ENCODE measurements around the gene ETF1.

The ETF1 gene

DNA sequence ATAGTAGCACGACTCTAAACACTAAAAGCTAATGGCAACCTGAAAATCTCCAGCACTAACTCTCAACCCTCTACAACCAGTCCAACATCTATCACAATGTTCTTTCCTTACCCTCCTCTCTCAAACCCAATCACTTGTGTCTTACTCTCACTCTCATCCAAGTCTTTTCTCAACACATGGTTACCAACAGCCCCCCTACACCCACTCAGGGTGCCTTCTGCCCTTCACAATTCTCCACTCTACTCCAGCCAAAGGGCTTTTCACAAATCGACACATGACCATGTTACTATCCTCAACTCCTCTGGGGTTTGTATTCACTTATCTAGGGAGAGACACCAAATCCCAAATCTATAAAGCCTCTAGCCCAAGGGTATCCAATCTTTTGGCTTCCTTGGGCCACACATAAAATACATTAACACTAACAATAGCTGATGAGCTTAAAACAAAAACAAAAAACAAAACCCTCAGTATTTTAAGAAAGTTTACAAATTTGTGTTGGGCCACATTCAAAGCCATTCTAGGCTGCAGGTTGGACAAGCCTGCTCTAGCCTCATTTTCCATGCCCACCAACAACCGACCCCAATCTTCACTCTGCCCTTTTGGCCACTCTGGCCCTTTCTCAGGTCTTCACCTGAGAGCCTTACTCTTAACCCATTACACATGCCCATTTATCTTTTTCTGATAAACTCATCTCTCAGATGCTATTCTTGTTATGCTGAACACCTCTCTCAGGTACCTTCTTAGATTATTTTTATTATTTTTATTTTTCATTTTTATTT, 20.5 kb upstream of the ETF1 start:
- no peak for DNase-seq (ENCODE audit: low read depth in 2 of 2)

DNA sequence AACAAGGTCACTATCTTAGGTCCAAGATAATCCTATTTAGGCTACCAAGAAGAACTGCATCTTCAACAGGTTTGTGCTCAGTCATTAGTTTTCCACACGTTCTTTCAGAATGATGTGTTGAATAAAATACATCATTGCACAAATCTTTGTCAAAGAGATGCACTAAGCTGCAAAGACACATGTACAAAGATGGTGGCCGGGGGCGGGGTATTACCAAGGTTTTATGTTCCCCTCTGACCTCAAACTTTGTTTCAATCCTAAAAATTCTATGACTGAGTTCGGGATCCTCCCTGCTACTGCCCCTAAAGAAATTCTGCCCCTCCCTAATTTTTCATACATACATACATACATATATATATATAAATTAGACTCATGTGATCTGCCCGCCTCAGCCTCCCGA, 17.9 kb upstream of the ETF1 start:
- no peak for DNase-seq (ENCODE audit: low read depth in 2 of 2)

GRCh38 chr5:138559937-138560336, 16.9 kb upstream of the ETF1 start:
- no peak for DNase-seq (ENCODE audit: low read depth in 2 of 2)

DNA sequence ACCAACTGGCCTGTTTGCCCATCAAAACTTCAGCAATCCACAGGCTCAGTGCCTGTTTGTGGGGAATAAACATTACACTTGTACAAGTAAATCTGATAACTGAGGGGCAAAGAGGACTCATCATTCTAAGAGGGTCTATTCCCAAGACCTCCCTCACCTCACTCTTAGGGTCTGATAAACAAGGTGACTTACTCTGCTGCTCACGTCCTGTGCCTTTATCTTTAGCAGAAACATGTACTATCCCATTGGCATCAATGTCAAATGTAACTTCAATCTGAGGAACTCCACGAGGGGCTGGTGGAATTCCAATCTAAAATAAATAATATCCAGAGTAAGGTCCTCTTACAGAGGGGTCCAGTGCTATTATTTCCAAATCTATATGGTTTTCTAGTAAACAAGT, 14.6 kb upstream of the ETF1 start:
- no peak for DNase-seq (ENCODE audit: low read depth in 2 of 2)

GRCh38 chr5:138554143-138554542, 11.1 kb upstream of the ETF1 start:
- DNase-seq (ENCODE audit: low read depth in 2 of 2): no peak

DNA sequence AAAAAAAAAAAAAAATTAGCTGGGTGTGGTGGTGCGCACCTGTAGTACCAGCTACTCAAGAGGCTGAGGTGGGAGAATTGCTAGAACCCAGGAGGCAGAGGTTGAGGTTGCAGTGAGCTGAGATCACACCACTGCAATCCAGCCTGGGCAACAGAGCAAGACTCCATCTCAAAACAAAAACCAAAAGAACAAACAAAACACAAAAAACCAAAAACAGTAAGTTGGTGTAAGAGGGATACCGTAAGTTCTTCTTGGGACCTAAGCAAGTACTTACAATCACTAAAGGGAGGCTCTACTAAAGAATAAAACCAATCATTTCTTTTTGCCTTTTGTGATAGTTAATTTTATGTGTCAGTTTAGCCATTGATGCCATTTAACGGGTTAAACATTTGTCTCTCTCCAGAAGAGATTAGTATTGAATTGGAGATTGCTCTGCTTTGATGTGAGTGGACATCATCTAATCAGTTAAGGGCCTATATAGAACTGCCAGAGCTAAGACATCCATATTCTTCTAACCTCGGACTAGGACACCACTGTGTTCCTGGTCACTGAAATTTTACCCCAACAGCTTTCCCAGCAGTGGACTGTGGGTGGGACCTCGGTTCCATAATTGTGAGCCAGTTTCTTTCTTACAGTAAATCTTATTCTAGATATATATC, 10.5 kb upstream of the ETF1 start:
- DNase-seq (ENCODE audit: low read depth in 2 of 2): no peak

GRCh38 chr5:138552657-138553056, 9.6 kb upstream of the ETF1 start:
- DNase-seq (ENCODE audit: low read depth in 2 of 2): no peak

GRCh38 chr5:138549414-138549813, 6.4 kb upstream of the ETF1 start:
- DNase-seq (ENCODE audit: low read depth in 2 of 2): no peak

DNA sequence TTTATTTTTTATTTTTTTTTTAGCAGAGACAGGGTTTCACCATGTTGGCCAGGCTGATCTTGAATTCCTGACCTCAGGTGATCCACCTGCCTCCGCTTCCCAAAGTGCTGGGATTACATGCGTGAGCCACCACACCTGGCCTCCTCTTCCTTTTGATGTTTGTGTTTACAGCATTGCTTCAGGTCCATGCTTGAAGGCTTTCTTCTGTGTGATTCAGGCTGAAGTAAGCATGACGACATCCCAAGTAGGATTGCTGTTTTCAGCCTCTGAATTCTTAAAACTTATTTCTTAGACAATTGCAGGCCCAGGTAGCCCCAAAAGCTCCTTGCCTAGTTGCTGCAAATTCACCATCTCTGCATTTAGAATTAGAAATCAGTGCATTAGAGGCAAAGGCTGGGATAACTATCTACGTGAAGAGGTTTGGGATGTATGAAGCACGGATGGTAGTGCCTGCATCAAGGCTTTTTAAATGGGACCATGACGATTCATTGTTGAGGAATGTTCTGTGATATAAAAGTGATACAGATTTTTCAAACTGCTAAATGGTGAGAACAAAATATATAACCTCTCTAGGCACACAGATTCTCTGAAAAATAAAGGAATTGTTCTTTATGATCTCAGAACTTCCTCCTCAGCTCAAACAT, 3.0 kb upstream of the ETF1 start:
- DNase-seq (ENCODE audit: low read depth in 2 of 2): no peak

- DNase-seq (ENCODE audit: low read depth in 2 of 2): no peak
These were observed 1.4 kb upstream of the ETF1 start for GRCh38 chr5:138544181-138545134.

- no peak for DNase-seq (ENCODE audit: low read depth in 2 of 2)
These were observed 681 bp upstream of the ETF1 start for GRCh38 chr5:138543730-138544104.

DNA sequence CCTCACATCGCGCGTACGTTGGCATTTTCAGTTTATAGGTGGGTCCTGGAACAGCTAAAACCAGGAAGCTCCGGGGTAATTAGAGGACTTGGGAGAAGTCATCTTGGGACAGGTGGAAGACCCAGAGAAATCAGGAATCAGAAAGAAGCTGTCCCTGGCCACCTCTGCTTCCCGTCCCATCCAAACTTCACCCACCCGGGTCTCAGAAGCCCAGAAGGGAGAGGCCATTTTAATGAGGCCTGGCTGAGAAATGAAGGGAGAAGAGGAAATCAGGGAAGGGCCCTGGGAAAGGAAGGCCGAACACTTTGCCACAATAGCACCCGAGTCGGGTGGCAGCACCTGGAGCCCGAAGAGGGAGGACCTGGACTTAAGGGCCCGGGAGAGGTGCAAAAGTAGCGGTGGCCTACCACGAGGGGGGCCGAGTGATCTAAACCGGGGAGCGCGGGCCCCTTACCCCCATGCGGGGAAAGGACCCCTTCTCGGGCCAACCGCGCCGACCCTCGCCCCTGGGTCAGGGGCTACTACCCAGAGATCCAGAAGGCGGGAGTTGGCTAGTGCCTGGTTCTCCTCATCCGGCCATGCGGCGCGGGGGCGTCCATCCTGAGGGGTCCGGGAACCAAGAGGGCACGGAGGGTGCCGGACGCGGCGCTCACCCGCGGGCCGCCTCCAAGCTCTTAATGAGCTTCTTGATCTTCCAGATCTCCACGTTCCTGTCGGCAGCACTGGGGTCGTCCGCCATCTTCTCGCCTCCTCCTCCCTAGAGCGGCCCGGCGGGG, 668 bp downstream of the ETF1 start:
- no peak for DNase-seq (ENCODE audit: low read depth in 2 of 2)

GRCh38 chr5:138541511-138542179, 1.4 kb downstream of the ETF1 start:
- no peak for DNase-seq (ENCODE audit: low read depth in 2 of 2)

DNA sequence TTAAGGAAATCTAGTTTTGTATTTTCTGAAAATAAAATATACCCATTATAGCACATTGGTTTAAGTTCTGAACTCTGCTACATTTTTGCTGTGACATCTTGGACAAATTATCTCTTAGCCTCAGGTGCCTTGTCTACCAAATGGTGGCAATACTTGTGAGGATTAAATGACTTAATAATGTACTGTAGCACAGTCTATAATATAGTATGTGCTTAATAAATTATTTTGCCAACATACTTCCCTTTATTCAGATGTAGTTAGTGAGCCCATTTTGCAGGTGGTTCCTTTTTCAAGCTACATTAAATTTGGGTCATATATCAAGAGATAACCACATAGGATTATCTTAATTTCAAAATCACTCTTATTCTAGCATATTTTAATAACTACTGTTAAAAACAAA, 3.2 kb downstream of the ETF1 start:
- no peak for DNase-seq (ENCODE audit: low read depth in 2 of 2)

GRCh38 chr5:138538943-138539627, 4.0 kb downstream of the ETF1 start:
- DNase-seq (ENCODE audit: low read depth in 2 of 2): no peak

- DNase-seq (ENCODE audit: low read depth in 2 of 2): no peak
These were observed 6.2 kb downstream of the ETF1 start for GRCh38 chr5:138536665-138537315.

DNA sequence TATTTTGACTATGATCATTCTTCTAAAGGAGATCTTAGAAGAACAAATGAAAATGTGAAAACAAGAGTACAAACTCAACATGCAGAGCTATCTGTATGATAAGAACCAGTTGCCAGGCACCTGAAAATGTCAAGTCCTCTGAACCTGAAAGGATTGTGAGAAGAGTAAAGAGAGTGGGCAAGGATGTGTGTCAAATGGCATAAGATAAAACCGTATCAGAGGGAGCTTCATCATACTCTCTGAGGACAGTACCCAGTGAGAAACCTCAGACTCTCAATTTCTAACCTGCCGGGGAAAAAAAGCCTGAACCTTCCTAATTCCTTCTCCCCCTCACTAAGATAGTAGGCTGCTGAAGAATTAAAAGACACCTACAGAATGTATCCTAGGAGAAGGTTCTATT, 6.8 kb downstream of the ETF1 start:
- DNase-seq (ENCODE audit: low read depth in 2 of 2): no peak

DNA sequence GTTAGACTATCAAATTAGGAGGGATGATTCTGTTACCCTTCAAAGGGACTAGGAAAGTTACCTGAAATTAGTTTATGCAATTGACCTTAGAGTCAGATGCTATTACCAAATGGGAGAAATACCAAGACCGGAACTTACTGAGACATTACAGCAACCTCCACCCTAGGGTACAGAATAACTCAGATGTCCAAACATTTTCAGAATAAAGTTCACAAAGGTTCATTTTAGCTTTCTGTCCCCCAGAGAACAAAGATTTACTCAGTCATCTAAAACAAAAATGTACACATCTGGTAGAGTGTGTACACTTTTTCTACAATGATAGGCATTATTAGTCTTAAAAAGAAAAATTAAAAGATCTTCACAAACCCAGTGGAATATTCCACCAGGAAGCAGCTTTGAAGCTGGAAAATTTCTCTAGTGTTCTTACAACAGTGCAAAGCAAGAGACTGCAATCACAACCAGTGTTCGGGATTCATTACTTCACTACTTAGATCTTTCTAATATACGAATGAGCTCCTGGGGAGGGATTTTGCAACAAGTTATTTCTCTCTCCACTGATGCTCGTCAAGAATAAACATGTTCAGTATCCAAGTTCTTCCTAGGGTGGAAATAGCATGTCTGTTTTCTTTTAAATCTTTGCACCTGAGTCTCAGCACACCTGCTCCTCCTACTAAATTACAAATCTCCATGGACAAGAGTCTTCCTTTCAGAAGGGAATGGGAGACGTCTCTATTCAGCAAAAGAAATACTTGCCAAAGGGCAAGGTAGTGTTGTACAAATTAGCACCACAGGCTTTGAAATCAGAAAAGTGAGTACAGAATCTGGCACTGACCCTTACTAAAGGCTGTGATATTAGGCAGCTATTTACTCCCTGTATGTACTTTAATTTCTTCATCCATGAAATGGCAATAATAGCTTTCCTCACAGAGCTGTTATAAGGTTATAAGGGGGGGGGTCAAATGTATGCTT, 8.8 kb downstream of the ETF1 start:
- no peak for DNase-seq (ENCODE audit: low read depth in 2 of 2)
